GM18505 (cell line): ENCODE data around the gene PCDHB13.
"Not testable (repeated sequence)": the region's sequence is repeated elsewhere in the genome, so short reads cannot be mapped to it uniquely, and the experiment has no call there.

Source experiments
- ATAC-seq: cut with Tn5 transposase; IDR thresholded peaks from one replicate; pipeline ENCODE4 v1.9.1; 2021; ENCODE audit not compliant: unreplicated experiment
- POLR2A ChIP-seq: IDR thresholded peaks from 4 replicates; pipeline ENCODE4 v1.6.1; 2011; ENCODE audit warnings: borderline replicate concordance; ENCODE audit not compliant: insufficient read depth, insufficient read length; ENCODE audit errors: extremely low read depth

Gene PCDHB13

DNA sequence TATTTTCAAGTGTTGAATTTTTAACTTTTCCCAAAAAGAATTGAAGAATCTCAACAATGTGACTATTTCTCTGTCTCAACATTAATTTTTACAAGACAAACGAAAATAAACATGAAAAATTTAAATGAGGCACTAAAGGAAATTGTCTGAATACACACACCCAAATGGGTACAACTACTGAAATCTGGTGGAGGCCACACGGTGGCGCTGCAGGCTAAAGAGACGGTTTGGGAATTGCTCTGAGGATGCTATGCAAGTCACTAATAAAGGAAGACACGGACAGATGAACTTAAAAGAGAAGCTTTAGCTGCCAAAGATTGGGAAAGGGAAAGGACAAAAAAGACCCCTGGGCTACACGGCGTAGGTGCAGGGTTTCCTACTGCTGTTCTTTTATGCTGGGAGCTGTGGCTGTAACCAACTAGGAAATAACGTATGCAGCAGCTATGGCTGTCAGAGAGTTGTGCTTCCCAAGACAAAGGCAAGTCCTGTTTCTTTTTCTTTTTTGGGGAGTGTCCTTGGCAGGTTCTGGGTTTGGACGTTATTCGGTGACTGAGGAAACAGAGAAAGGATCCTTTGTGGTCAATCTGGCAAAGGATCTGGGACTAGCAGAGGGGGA is 21.5 kb upstream of the PCDHB13 start, which contains the start of gene PCDHB10:
Gene PCDHB10 (plus strand): TSS at position 244 of the 616 bp plus-strand sequence. CDS start 200 bp downstream, at position 444.
- no peak for TF ChIP-seq POLR2A
- no peak for ATAC-seq

GRCh38 chr5:141194332-141194731 is 19.4 kb upstream of the PCDHB13 start:
- not testable (repeated sequence) for ATAC-seq

GRCh38 chr5:141196363-141196762 is 17.4 kb upstream of the PCDHB13 start:
- ATAC-seq: no peak
- no peak for TF ChIP-seq POLR2A

- TF ChIP-seq POLR2A: no peak
- ATAC-seq: no peak
These were observed 14.1 kb upstream of the PCDHB13 start, which contains the start of gene PCDHB11 for GRCh38 chr5:141199359-141200235. TSS of gene PCDHB11 (plus strand) at chr5:141199627. CDS start at chr5:141199775, 148 bp downstream.

GRCh38 chr5:141201126-141201525 is 12.6 kb upstream of the PCDHB13 start:
- not testable (repeated sequence) for ATAC-seq

DNA sequence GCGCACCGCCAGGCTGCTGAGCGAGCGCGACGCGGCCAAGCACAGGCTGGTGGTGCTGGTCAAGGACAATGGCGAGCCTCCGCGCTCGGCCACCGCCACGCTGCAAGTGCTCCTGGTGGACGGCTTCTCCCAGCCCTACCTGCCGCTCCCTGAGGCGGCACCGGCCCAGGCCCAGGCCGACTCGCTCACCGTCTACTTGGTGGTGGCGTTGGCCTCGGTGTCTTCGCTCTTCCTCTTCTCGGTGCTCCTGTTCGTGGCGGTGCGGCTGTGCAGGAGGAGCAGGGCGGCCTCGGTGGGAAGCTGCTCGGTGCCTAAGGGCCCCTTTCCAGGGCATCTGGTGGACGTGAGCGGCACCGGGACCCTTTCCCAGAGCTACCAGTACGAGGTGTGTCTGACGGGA is 12.1 kb upstream of the PCDHB13 start:
- not testable (repeated sequence) for ATAC-seq

GRCh38 chr5:141208478-141208877 is 5.2 kb upstream of the PCDHB13 start, which contains the start of gene PCDHB12:
TSS of gene PCDHB12 (plus strand) at chr5:141208719. CDS start at chr5:141208908, 189 bp downstream.
- ATAC-seq: no peak
- TF ChIP-seq POLR2A: no peak

- not testable (repeated sequence) for ATAC-seq
These were observed 3.4 kb upstream of the PCDHB13 start for GRCh38 chr5:141210281-141210680.

- not testable (repeated sequence) for ATAC-seq
These were observed 2.9 kb upstream of the PCDHB13 start for GRCh38 chr5:141210849-141211248.

DNA sequence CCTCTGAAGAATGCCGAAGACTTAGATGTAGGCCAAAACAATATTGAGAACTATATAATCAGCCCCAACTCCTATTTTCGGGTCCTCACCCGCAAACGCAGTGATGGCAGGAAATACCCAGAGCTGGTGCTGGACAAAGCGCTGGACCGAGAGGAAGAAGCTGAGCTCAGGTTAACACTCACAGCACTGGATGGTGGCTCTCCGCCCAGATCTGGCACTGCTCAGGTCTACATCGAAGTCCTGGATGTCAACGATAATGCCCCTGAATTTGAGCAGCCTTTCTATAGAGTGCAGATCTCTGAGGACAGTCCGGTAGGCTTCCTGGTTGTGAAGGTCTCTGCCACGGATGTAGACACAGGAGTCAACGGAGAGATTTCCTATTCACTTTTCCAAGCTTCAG is 864 bp downstream of the PCDHB13 start:
- not testable (repeated sequence) for ATAC-seq

- not testable (repeated sequence) for ATAC-seq
These were observed 1.8 kb downstream of the PCDHB13 start for GRCh38 chr5:141215504-141215903.

- ATAC-seq: not testable (repeated sequence)
These were observed 2.3 kb downstream of the PCDHB13 start for GRCh38 chr5:141216035-141216434.

- no peak for TF ChIP-seq POLR2A
- ATAC-seq: no peak
These were observed 9.5 kb downstream of the PCDHB13 start, which contains the start of gene PCDHB14 for GRCh38 chr5:141223112-141223783. TSS of gene PCDHB14 (plus strand) at chr5:141223343. CDS start at chr5:141223506, 163 bp downstream.

DNA sequence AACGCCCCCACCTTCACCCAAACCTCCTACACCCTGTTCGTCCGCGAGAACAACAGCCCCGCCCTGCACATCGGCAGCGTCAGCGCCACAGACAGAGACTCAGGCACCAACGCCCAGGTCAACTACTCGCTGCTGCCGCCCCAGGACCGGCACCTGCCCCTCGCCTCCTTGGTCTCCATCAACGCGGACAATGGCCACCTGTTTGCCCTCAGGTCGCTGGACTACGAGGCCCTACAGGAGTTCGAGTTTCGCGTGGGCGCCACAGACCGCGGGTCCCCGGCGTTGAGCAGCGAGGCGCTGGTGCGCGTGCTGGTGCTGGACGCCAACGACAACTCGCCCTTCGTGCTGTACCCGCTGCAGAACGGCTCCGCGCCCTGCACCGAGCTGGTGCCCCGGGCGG is 11.1 kb downstream of the PCDHB13 start:
- ATAC-seq: not testable (repeated sequence)

DNA sequence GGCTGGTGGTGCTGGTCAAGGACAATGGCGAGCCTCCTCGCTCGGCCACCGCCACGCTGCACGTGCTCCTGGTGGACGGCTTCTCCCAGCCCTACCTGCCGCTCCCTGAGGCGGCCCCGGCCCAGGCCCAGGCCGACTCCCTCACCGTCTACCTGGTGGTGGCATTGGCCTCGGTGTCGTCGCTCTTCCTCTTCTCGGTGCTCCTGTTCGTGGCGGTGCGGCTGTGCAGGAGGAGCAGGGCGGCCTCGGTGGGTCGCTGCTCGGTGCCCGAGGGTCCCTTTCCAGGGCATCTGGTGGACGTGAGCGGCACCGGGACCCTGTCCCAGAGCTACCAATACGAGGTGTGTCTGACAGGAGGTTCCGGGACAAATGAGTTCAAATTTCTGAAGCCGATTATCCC is 11.7 kb downstream of the PCDHB13 start:
- not testable (repeated sequence) for ATAC-seq
